Breast epithelium (tissue), 3 donors: ENCODE data around the gene ZFHX2.

Experiments
- POLR2AphosphoS5 ChIP-seq, 3 donors: sonication (generic); formaldehyde crosslinking; IDR thresholded peaks; one replicate each; pipeline ENCODE4 v1.6.1; 2017; ENCODE audit warnings: antibody characterized with exemption in 3 of 3
- TF ChIP-seq, protein P1 (sequence below), 3 donors: fragments of 450-650 bp; IDR thresholded peaks; one replicate each; pipeline ENCODE4 v1.5.1; 2016 to 2017; ENCODE audit warnings: antibody characterized with exemption in 3 of 3, mild to moderate bottlenecking in 3 of 3, moderate library complexity in 3 of 3

GRCh38 chr14:23564876-23565275, 13.3 kb upstream of the ZFHX2 start:
- TF ChIP-seq, protein P1, sequence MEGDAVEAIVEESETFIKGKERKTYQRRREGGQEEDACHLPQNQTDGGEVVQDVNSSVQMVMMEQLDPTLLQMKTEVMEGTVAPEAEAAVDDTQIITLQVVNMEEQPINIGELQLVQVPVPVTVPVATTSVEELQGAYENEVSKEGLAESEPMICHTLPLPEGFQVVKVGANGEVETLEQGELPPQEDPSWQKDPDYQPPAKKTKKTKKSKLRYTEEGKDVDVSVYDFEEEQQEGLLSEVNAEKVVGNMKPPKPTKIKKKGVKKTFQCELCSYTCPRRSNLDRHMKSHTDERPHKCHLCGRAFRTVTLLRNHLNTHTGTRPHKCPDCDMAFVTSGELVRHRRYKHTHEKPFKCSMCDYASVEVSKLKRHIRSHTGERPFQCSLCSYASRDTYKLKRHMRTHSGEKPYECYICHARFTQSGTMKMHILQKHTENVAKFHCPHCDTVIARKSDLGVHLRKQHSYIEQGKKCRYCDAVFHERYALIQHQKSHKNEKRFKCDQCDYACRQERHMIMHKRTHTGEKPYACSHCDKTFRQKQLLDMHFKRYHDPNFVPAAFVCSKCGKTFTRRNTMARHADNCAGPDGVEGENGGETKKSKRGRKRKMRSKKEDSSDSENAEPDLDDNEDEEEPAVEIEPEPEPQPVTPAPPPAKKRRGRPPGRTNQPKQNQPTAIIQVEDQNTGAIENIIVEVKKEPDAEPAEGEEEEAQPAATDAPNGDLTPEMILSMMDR (IDR thresholded peaks at IDR 0.05) = no peak
- no peak for TF ChIP-seq POLR2AphosphoS5 (IDR thresholded peaks at IDR 0.05)
